C4-2B (cell line): Measurements from ENCODE around the gene TBX4.

Experiments
- ZFX ChIP-seq: fragments of 450-650 bp; IDR thresholded peaks from 2 replicates; pipeline ENCODE4 v1.6.1; 2017
- TF ChIP-seq, protein P1 (sequence below): fragments of 450-650 bp; conservative IDR thresholded peaks from 2 replicates; pipeline ENCODE4 v1.5.1; 2017; ENCODE audit warnings: mild to moderate bottlenecking

DNA sequence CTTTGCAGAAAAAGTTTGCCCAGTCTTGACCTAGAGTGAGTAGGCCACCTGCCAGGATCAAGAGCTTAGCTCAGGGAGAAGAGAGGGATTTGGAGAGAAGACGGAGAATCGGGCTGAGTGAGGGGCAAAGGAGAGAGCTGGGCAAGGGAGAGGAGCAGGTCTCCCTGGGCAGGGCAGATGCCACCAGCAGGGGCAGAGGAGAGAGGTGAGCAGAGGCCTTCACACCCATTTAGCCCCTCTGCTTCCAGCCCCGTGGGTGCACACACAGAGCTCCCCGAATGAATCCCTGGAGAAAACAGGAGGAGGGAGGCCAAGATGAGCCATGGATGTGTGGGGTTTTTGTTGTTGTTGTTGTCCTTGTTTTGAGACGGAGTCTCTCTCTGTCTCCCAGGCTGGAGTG, 29.2 kb downstream of the TBX4 start:
- TF ChIP-seq, protein P1, sequence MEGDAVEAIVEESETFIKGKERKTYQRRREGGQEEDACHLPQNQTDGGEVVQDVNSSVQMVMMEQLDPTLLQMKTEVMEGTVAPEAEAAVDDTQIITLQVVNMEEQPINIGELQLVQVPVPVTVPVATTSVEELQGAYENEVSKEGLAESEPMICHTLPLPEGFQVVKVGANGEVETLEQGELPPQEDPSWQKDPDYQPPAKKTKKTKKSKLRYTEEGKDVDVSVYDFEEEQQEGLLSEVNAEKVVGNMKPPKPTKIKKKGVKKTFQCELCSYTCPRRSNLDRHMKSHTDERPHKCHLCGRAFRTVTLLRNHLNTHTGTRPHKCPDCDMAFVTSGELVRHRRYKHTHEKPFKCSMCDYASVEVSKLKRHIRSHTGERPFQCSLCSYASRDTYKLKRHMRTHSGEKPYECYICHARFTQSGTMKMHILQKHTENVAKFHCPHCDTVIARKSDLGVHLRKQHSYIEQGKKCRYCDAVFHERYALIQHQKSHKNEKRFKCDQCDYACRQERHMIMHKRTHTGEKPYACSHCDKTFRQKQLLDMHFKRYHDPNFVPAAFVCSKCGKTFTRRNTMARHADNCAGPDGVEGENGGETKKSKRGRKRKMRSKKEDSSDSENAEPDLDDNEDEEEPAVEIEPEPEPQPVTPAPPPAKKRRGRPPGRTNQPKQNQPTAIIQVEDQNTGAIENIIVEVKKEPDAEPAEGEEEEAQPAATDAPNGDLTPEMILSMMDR: no peak
- TF ChIP-seq ZFX: no peak
